Panc1 (cell line): ENCODE measurements around the gene PARD3. TPM values are rescaled to one million over a fixed set of nuclear protein-coding genes. Genes with fewer than 3 reads are reported as not detected.

Experiments
- ATAC-seq: fragments of 200-7000 bp; cut with Tn5 transposase; 2 replicates; pipeline ENCODE4 v1.9.1; 2020; ENCODE audit warnings: mild to moderate bottlenecking, moderate library complexity
- BruUV-seq: library from RNA; stranded (reverse); fragments of 400-500 nt; replicated peaks from 2 replicates; lab custom pipeline; 2021; lab: Mats Ljungman, UMichigan
- CTCF ChIA-PET: fragments of 300-600 bp; sonication (Branson Sonifier 250); formaldehyde crosslinking; loops from one replicate; lab custom pipeline; 2022; ENCODE audit warnings: antibody characterized with exemption; lab: Charles Lee
- POLR2A ChIA-PET: fragments of 300-600 bp; sonication (Branson Sonifier 250); formaldehyde crosslinking; loops from one replicate; lab custom pipeline; 2022; ENCODE audit warnings: antibody characterized with exemption; lab: Charles Lee
- DNase-seq: peaks from one replicate; pipeline ENCODE4 v3.0.0-alpha.2; 2010; ENCODE audit warnings: low read depth, low spot score
- H3K27ac ChIP-seq: 2 replicates; pipeline ENCODE4 v1.5.1; 2011; ENCODE audit warnings: mild to moderate bottlenecking, low read length, inconsistent platforms
- H3K27me3 ChIP-seq: fragments of 200-500 bp; sonication (Bioruptor generic); 2 replicates; pipeline ENCODE4 v1.6.0; 2014; ENCODE audit warnings: low read length, inconsistent platforms; ENCODE audit not compliant: control insufficient read depth, insufficient read depth
- H3K36me3 ChIP-seq: fragments of 200-500 bp; sonication (Bioruptor generic); 2 replicates; pipeline ENCODE4 v1.5.1; 2014; ENCODE audit warnings: inconsistent platforms, mild to moderate bottlenecking, low read length, moderate library complexity; ENCODE audit not compliant: control insufficient read depth, insufficient read depth
- H3K4me1 ChIP-seq: 2 replicates; pipeline ENCODE4 v1.5.1; 2011; ENCODE audit warnings: inconsistent platforms, mild to moderate bottlenecking, low read length, moderate library complexity; ENCODE audit not compliant: control insufficient read depth, insufficient read depth
- H3K4me3 ChIP-seq, 2 experiments: 2 replicates each; pipeline ENCODE4 v1.5.1; 2011 to 2012; ENCODE audit warnings: low read depth in 2 of 2, low read length in 2 of 2, mild to moderate bottlenecking in 2 of 2, inconsistent platforms in 1 of 2, moderate library complexity in 1 of 2
- H3K9me3 ChIP-seq: fragments of 200-500 bp; sonication (Bioruptor generic); 2 replicates; pipeline ENCODE4 v1.5.1; 2014; ENCODE audit warnings: low read depth, mild to moderate bottlenecking, inconsistent platforms, low read length, moderate library complexity; ENCODE audit not compliant: control insufficient read depth, insufficient read depth
- POLR2AphosphoS5 ChIP-seq: IDR thresholded peaks from 2 replicates; pipeline ENCODE4 v1.6.1; 2012; ENCODE audit warnings: mild to moderate bottlenecking, low read depth, low read length, moderate library complexity
- SIN3A ChIP-seq: IDR thresholded peaks from 2 replicates; pipeline ENCODE4 v1.6.1; 2012; ENCODE audit warnings: low read depth, mild to moderate bottlenecking, low read length, moderate library complexity, borderline replicate concordance; ENCODE audit not compliant: insufficient read depth
- TCF7L2 ChIP-seq: IDR thresholded peaks from 2 replicates; pipeline ENCODE4 v1.6.1; 2011; ENCODE audit warnings: mild to moderate bottlenecking, low read depth, low read length, inconsistent platforms
- in situ Hi-C: cut with HindIII; loops from 2 replicates; pipeline ENCODE4 v1.10.0; 2016; ENCODE audit warnings: low sequenced_read_pairs, low pct_unique_long_range_greater_than_20kb
- intact Hi-C: fragments of 100-400 bp; cut with micrococcal nuclease; formaldehyde crosslinking; loops from one replicate; pipeline ENCODE4 v1.10.0; 2022; ENCODE audit not compliant: unreplicated experiment
- total RNA-seq: library from RNA; stranded (reverse); gene quantifications from one replicate; pipeline ENCODE4 v1.2.1, GENCODE V29; 2021; ENCODE audit not compliant: unreplicated experiment
- TF ChIP-seq, protein P1 (sequence below): fragments of 450-650 bp; IDR thresholded peaks from 2 replicates; pipeline ENCODE4 v1.5.1; 2017; ENCODE audit warnings: mild to moderate bottlenecking
- TF ChIP-seq, protein P2 (sequence below), 2 experiments: IDR thresholded peaks; 2 replicates each; pipeline ENCODE4 v1.6.1; 2011 to 2012; ENCODE audit warnings: low read depth in 2 of 2, control low read depth in 1 of 2, low read length in 1 of 2, mild to moderate bottlenecking in 1 of 2, moderate library complexity in 1 of 2; ENCODE audit not compliant: insufficient read depth in 1 of 2

Gene PARD3
- total RNA-seq, 1 experiment from 2014 or later: 29.8 TPM

DNA sequence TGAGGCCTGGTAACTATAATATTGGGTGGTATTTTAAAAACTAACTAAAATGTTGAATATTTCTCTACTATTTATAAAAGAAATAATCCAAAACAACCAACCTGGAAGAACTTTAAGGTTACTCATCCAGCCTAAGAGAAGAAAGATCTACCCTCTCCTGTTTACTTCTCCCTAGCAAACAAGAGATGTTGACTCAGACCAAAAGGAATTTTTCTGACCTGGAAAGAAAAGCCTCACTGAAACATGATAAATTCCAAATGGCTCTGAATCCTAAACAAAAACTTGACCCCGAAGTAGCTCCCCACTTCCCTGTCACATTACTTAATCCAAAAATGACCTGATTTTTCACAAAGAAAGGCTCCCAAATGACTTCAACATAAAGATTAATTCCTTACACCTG is 101.2 kb downstream of the PARD3 start:
- CTCF ChIA-PET: no interaction called here
- H3K27me3 ChIP-seq: no peaks in the 10 kb centered on the region
- H3K4me3 ChIP-seq: no peak overlapping the region
- no peaks in the 10 kb centered on the region for H3K36me3 ChIP-seq
- TF ChIP-seq SIN3A (no peak), TCF7L2 (no peak), POLR2AphosphoS5 (no peak)
- TF ChIP-seq, protein P1, sequence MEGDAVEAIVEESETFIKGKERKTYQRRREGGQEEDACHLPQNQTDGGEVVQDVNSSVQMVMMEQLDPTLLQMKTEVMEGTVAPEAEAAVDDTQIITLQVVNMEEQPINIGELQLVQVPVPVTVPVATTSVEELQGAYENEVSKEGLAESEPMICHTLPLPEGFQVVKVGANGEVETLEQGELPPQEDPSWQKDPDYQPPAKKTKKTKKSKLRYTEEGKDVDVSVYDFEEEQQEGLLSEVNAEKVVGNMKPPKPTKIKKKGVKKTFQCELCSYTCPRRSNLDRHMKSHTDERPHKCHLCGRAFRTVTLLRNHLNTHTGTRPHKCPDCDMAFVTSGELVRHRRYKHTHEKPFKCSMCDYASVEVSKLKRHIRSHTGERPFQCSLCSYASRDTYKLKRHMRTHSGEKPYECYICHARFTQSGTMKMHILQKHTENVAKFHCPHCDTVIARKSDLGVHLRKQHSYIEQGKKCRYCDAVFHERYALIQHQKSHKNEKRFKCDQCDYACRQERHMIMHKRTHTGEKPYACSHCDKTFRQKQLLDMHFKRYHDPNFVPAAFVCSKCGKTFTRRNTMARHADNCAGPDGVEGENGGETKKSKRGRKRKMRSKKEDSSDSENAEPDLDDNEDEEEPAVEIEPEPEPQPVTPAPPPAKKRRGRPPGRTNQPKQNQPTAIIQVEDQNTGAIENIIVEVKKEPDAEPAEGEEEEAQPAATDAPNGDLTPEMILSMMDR: no peak
- TF ChIP-seq, protein P2, sequence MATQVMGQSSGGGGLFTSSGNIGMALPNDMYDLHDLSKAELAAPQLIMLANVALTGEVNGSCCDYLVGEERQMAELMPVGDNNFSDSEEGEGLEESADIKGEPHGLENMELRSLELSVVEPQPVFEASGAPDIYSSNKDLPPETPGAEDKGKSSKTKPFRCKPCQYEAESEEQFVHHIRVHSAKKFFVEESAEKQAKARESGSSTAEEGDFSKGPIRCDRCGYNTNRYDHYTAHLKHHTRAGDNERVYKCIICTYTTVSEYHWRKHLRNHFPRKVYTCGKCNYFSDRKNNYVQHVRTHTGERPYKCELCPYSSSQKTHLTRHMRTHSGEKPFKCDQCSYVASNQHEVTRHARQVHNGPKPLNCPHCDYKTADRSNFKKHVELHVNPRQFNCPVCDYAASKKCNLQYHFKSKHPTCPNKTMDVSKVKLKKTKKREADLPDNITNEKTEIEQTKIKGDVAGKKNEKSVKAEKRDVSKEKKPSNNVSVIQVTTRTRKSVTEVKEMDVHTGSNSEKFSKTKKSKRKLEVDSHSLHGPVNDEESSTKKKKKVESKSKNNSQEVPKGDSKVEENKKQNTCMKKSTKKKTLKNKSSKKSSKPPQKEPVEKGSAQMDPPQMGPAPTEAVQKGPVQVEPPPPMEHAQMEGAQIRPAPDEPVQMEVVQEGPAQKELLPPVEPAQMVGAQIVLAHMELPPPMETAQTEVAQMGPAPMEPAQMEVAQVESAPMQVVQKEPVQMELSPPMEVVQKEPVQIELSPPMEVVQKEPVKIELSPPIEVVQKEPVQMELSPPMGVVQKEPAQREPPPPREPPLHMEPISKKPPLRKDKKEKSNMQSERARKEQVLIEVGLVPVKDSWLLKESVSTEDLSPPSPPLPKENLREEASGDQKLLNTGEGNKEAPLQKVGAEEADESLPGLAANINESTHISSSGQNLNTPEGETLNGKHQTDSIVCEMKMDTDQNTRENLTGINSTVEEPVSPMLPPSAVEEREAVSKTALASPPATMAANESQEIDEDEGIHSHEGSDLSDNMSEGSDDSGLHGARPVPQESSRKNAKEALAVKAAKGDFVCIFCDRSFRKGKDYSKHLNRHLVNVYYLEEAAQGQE (IDR thresholded peaks at IDR 0.05; ENCODE audit: insufficient read depth in 1 of 2, low read depth in 2 of 2, low read length in 1 of 2): no peak
- DNase-seq (no peak), ATAC-seq (peak; percentile 71)
- no TSS peak for BruUV-seq
- peak overlapping the region; percentile 54 for H3K27ac ChIP-seq
- H3K4me1 ChIP-seq: peaks cover 16% of the 10 kb centered on the region
- intact Hi-C loops (no loop called here), in situ Hi-C loops (no loop called here)
- H3K9me3 ChIP-seq: no peaks in the 10 kb centered on the region
- POLR2A ChIA-PET: interaction anchor here (0.6 kb wide), 1 partner anchor 73 kb away, joined by 3 read pairs; no protein-coding TSS in a partner anchor

DNA sequence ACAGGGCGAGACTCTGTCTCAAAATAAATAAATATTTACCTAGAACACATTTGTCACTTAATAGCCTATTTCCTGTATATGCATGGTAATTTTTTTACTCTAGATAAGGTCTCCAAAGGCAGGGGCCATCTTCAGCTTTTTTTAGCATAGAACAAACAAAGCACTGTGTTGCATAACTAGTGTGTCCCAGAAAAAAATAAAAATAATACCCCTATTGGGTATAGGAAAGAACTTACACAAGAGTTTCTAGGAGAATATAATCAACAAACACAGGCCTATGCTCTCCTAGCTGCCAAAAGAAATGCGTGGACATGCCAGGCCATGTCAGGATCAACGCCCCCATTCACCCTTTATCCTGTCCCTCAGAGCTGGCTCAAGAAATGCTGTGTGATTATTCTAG is 103.6 kb downstream of the PARD3 start:
- H3K27me3 ChIP-seq: no peaks in the 10 kb centered on the region
- DNase-seq (no peak), ATAC-seq (no peak)
- POLR2A ChIA-PET: no interaction called here
- no peak overlapping the region for H3K4me3 ChIP-seq
- CTCF ChIA-PET: no interaction called here
- in situ Hi-C loops (no loop called here), intact Hi-C loops (no loop called here)
- no peak for TF ChIP-seq POLR2AphosphoS5
- TF ChIP-seq, protein P2 (IDR thresholded peaks at IDR 0.05; ENCODE audit: insufficient read depth in 1 of 2, low read depth in 2 of 2, low read length in 1 of 2): no peak
- TF ChIP-seq, protein P1: no peak
- TF ChIP-seq TCF7L2: no peak
- no peak for TF ChIP-seq SIN3A
- no peaks in the 10 kb centered on the region for H3K9me3 ChIP-seq
- H3K4me1 ChIP-seq: peaks cover 16% of the 10 kb centered on the region
- no peak overlapping the region for H3K27ac ChIP-seq
- no TSS peak for BruUV-seq
- H3K36me3 ChIP-seq: no peaks in the 10 kb centered on the region
